GM23338 (cell line): ENCODE measurements around the gene ABR. TPM values are rescaled to one million over a fixed set of nuclear protein-coding genes. Genes with fewer than 3 reads are reported as not detected.

Experiments used
- ATAC-seq: fragments of 200-7000 bp; cut with Tn5 transposase; 3 replicates; pipeline ENCODE4 v1.9.1; 2020
- DNase-seq: peaks from one replicate; pipeline ENCODE4 v3.0.0-alpha.2; 2015; ENCODE audit warnings: low spot score
- H2AFZ ChIP-seq: fragments of 200-600 bp; sonication (generic); 2 replicates; pipeline ENCODE4 v1.8.0; 2016; ENCODE audit warnings: antibody characterized with exemption, mild to moderate bottlenecking, moderate library complexity
- H3F3A ChIP-seq: fragments of 200-600 bp; sonication (generic); replicated peaks from 2 replicates; pipeline ENCODE4 v1.8.0; 2017; ENCODE audit warnings: antibody characterized with exemption, mixed run types, low read depth
- H3K27ac ChIP-seq: fragments of 200-600 bp; sonication (generic); 2 replicates; pipeline ENCODE4 v1.6.1; 2016; ENCODE audit warnings: low read depth
- H3K27me3 ChIP-seq: fragments of 200-600 bp; sonication (generic); 2 replicates; pipeline ENCODE4 v1.8.0; 2016; ENCODE audit warnings: mild to moderate bottlenecking, mixed run types, moderate library complexity; ENCODE audit not compliant: insufficient read depth
- H3K36me3 ChIP-seq: fragments of 200-600 bp; sonication (generic); 2 replicates; pipeline ENCODE4 v1.8.0; 2016; ENCODE audit warnings: mild to moderate bottlenecking; ENCODE audit not compliant: insufficient read depth
- H3K4me1 ChIP-seq: fragments of 200-600 bp; sonication (generic); 2 replicates; pipeline ENCODE4 v1.8.0; 2016; ENCODE audit warnings: mild to moderate bottlenecking, moderate library complexity; ENCODE audit not compliant: insufficient read depth
- H3K4me2 ChIP-seq: fragments of 200-600 bp; sonication (generic); 2 replicates; pipeline ENCODE4 v1.7.1; 2017; ENCODE audit warnings: mixed run types
- H3K4me3 ChIP-seq: fragments of 200-600 bp; sonication (generic); 2 replicates; pipeline ENCODE4 v1.6.1; 2016; ENCODE audit warnings: mixed run types
- H3K79me2 ChIP-seq: fragments of 200-600 bp; sonication (generic); replicated peaks from 2 replicates; pipeline ENCODE4 v1.8.0; 2017; ENCODE audit warnings: mild to moderate bottlenecking; ENCODE audit not compliant: insufficient read depth
- H3K9me2 ChIP-seq: fragments of 200-600 bp; sonication (generic); 2 replicates; pipeline ENCODE4 v1.8.0; 2017; ENCODE audit not compliant: insufficient read depth
- H4K20me1 ChIP-seq: fragments of 200-600 bp; sonication (generic); replicated peaks from 2 replicates; pipeline ENCODE4 v1.8.0; 2017; ENCODE audit warnings: mild to moderate bottlenecking; ENCODE audit not compliant: insufficient read depth
- H3K27ac Mint-ChIP-seq: 2 replicates; pipeline ENCODE4 v1.8.0; 2020; ENCODE audit warnings: inconsistent platforms, mild to moderate bottlenecking, moderate library complexity, mixed read lengths
- H3K27me3 Mint-ChIP-seq: 3 replicates; pipeline ENCODE4 v1.8.0; 2022; ENCODE audit warnings: low read depth, mild to moderate bottlenecking, moderate library complexity, mixed read lengths, inconsistent platforms; ENCODE audit not compliant: insufficient read depth, poor library complexity
- H3K36me3 Mint-ChIP-seq: 3 replicates; pipeline ENCODE4 v1.8.0; 2021; ENCODE audit warnings: low read depth, mild to moderate bottlenecking, inconsistent platforms, moderate library complexity, mixed read lengths
- H3K4me1 Mint-ChIP-seq: 3 replicates; pipeline ENCODE4 v1.8.0; 2020; ENCODE audit warnings: mild to moderate bottlenecking, inconsistent platforms, mixed read lengths
- H3K4me3 Mint-ChIP-seq: 3 replicates; pipeline ENCODE4 v1.8.0; 2021; ENCODE audit warnings: moderate library complexity, mild to moderate bottlenecking, inconsistent platforms, mixed read lengths
- H3K9me3 Mint-ChIP-seq: 3 replicates; pipeline ENCODE4 v1.8.0; 2020; ENCODE audit warnings: moderate library complexity, mild to moderate bottlenecking, inconsistent platforms, mixed read lengths
- CREB1 ChIP-seq: fragments of 250-450 bp; sonication (Bioruptor Pico); IDR thresholded peaks from 2 replicates; pipeline ENCODE4 v1.5.0; 2020; ENCODE audit warnings: low read depth, mild to moderate bottlenecking, moderate library complexity
- EZH2phosphoT487 ChIP-seq: fragments of 200-600 bp; sonication (generic); IDR thresholded peaks from one replicate; pipeline ENCODE4 v1.8.1; 2018; ENCODE audit warnings: antibody characterized with exemption; ENCODE audit not compliant: unreplicated experiment
- JUNB ChIP-seq: IDR thresholded peaks from one replicate; pipeline ENCODE4 v1.6.1; 2016; ENCODE audit warnings: antibody characterized with exemption; ENCODE audit not compliant: unreplicated experiment
- NANOG ChIP-seq: IDR thresholded peaks from 2 replicates; pipeline ENCODE4 v1.6.1; 2016; ENCODE audit warnings: antibody characterized with exemption, borderline replicate concordance
- POLR2AphosphoS5 ChIP-seq: IDR thresholded peaks from 2 replicates; pipeline ENCODE4 v1.6.1; 2016; ENCODE audit warnings: antibody characterized with exemption, low read depth
- STAT1 ChIP-seq: IDR thresholded peaks from one replicate; pipeline ENCODE4 v1.6.1; 2016; ENCODE audit warnings: antibody characterized with exemption; ENCODE audit not compliant: unreplicated experiment
- ZNF114 ChIP-seq: fragments of 250-450 bp; sonication (Bioruptor Pico); IDR thresholded peaks from 2 replicates; pipeline ENCODE4 v1.5.0; 2020; ENCODE audit warnings: mild to moderate bottlenecking, moderate library complexity
- ZNF331 ChIP-seq: fragments of 250-450 bp; sonication (Bioruptor Pico); IDR thresholded peaks from 2 replicates; pipeline ENCODE4 v1.5.0; 2020; ENCODE audit warnings: low read depth, mild to moderate bottlenecking, moderate library complexity
- polyA plus RNA-seq: library from polyadenylated mRNA; unstranded; fragments of >200 nt; fragmentation: Nextera tagmentation; extraction: Ambion mirVana; gene quantifications from 2 replicates; pipeline ENCODE4 v1.2.1, GENCODE V29; 2016
- total RNA-seq: library from RNA; depleted of rRNA; stranded (reverse); fragments of >200 nt; shearing (Covaris generic); gene quantifications from 2 replicates; pipeline ENCODE4 v1.2.3, GENCODE V29; 2014
- TF ChIP-seq, protein P1 (sequence below): IDR thresholded peaks from one replicate; pipeline ENCODE4 v1.6.1; 2018; ENCODE audit warnings: antibody characterized with exemption; ENCODE audit not compliant: unreplicated experiment
- TF ChIP-seq, protein P2 (sequence below), 2 experiments: fragments of 200-600 bp in 1 of 2; sonication (generic) in 1 of 2; conservative IDR thresholded peaks; 2 replicates each; pipeline versions ENCODE4 v1.5.1 to v1.6.1; 2016 to 2017; ENCODE audit warnings: antibody characterized with exemption in 2 of 2, low read depth in 2 of 2, mild to moderate bottlenecking in 2 of 2, moderate library complexity in 1 of 2

ABR gene
- total and polyA plus RNA-seq, 2 experiments from 2014 or later: 15.0 to 27.7 TPM

DNA sequence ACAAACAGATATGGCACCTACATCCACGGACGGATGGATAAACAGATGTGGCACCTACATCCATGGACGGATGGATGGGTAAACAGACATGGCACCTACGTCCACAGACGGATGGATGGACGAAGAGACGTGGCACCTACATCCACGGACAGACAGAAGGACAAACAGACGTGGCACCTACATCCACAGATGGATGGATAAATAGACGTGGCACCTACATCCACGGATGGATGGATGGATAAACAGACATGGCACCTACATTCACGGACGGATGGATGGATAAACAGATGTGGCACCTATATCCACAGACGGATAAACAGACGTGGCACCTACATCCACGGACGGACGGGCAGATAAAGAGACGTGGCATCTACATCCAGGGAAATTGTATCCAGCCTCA is 137.3 kb downstream of the ABR start (continued):
- TF ChIP-seq, protein P1, sequence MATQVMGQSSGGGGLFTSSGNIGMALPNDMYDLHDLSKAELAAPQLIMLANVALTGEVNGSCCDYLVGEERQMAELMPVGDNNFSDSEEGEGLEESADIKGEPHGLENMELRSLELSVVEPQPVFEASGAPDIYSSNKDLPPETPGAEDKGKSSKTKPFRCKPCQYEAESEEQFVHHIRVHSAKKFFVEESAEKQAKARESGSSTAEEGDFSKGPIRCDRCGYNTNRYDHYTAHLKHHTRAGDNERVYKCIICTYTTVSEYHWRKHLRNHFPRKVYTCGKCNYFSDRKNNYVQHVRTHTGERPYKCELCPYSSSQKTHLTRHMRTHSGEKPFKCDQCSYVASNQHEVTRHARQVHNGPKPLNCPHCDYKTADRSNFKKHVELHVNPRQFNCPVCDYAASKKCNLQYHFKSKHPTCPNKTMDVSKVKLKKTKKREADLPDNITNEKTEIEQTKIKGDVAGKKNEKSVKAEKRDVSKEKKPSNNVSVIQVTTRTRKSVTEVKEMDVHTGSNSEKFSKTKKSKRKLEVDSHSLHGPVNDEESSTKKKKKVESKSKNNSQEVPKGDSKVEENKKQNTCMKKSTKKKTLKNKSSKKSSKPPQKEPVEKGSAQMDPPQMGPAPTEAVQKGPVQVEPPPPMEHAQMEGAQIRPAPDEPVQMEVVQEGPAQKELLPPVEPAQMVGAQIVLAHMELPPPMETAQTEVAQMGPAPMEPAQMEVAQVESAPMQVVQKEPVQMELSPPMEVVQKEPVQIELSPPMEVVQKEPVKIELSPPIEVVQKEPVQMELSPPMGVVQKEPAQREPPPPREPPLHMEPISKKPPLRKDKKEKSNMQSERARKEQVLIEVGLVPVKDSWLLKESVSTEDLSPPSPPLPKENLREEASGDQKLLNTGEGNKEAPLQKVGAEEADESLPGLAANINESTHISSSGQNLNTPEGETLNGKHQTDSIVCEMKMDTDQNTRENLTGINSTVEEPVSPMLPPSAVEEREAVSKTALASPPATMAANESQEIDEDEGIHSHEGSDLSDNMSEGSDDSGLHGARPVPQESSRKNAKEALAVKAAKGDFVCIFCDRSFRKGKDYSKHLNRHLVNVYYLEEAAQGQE: no peak
- TF ChIP-seq ZNF331 (CRISPR knock-in tag) (no peak), NANOG (no peak), EZH2phosphoT487 (no peak), ZNF114 (CRISPR knock-in tag) (no peak)

DNA sequence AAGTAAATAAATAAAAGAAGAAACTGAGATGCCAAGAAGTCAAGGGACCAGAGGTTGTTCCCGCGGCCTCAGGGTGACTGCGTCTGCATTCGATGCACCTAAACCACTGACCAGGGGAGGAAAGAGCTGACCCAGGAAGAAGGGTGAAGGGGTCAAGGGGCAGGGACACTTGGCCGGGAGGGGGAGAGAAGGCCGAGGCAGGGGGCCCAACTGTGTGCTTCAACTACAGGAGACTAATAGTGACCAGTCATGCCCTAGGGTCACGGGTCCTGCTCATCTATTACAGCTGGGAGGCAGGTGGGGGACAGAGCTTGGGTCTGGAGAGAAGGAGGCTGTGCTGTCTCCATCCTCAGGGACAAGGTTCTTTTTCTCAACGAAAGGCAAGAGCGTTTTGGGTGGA is 138.0 kb downstream of the ABR start:
- no peak for ATAC-seq
- Mint-ChIP-seq H3K4me3 (no peak overlapping the region), H3K27me3 (no peaks in the 10 kb centered on the region), H3K4me1 (peaks cover 12% of the 10 kb centered on the region), H3K27ac (no peak overlapping the region), H3K9me3 (peaks cover 3% of the 10 kb centered on the region; the same call in 1 of the 3 replicates), H3K36me3 (peaks cover 9% of the 10 kb centered on the region; the same call in 2 of the 3 replicates)
- Histone ChIP-seq H3K4me2 (no peak overlapping the region), H3K4me1 (peaks cover 3% of the 10 kb centered on the region; the same call in 1 of the 2 replicates), H3F3A (no peaks in the 10 kb centered on the region; the same call in 1 of the 2 replicates), H2AFZ (no peak overlapping the region), H3K79me2 (no peaks in the 10 kb centered on the region), H3K27ac (no peak overlapping the region), H4K20me1 (no peaks in the 10 kb centered on the region), H3K4me3 (no peak overlapping the region), H3K9me2 (no peaks in the 10 kb centered on the region), H3K27me3 (no peaks in the 10 kb centered on the region), H3K36me3 (no peaks in the 10 kb centered on the region)
- TF ChIP-seq EZH2phosphoT487 (no peak), CREB1 (CRISPR knock-in tag) (no peak), JUNB (no peak), POLR2AphosphoS5 (no peak), NANOG (no peak), STAT1 (no peak)
- TF ChIP-seq, protein P2, sequence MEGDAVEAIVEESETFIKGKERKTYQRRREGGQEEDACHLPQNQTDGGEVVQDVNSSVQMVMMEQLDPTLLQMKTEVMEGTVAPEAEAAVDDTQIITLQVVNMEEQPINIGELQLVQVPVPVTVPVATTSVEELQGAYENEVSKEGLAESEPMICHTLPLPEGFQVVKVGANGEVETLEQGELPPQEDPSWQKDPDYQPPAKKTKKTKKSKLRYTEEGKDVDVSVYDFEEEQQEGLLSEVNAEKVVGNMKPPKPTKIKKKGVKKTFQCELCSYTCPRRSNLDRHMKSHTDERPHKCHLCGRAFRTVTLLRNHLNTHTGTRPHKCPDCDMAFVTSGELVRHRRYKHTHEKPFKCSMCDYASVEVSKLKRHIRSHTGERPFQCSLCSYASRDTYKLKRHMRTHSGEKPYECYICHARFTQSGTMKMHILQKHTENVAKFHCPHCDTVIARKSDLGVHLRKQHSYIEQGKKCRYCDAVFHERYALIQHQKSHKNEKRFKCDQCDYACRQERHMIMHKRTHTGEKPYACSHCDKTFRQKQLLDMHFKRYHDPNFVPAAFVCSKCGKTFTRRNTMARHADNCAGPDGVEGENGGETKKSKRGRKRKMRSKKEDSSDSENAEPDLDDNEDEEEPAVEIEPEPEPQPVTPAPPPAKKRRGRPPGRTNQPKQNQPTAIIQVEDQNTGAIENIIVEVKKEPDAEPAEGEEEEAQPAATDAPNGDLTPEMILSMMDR (conservative IDR thresholded peaks at IDR 0.05; ENCODE audit: low read depth in 2 of 2): no peak
- DNase-seq: no peak
